GM12864 (cell line): Measurements from ENCODE around the gene ELK1.

Source experiments
- DNase-seq: peaks from one replicate; pipeline ENCODE4 v3.0.0-alpha.2; 2011; ENCODE audit warnings: low read depth
- H3K4me3 ChIP-seq: 2 replicates; pipeline ENCODE4 v1.5.1; 2011; ENCODE audit warnings: mild to moderate bottlenecking, low read depth, low read length, control low read depth
- TF ChIP-seq, protein P1 (sequence below): IDR thresholded peaks from 2 replicates; pipeline ENCODE4 v1.5.1; 2011; ENCODE audit warnings: low read depth, mild to moderate bottlenecking, moderate library complexity, low read length, control low read depth, inconsistent platforms; ENCODE audit errors: missing control alignments

ELK1 gene

DNA sequence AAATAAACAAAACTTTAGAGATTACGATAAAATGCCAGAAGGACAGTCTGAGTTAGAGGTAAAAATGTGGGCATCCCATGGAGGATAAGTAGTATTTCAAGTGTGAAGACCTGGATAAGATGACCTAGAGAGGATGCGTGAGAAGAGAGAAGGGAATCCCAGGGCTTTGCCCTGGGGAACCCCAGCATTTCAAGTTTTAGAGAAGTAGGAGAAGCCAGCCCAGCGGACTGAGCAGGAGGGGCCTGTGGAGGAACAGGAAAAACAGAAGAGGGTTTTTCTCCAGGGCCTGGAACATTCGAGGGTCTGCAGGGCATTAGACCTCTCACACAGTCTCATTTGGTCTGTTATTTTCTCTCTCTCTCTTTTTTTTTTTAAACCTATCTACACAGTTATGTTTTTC is 17.7 kb downstream of the ELK1 start:
- H3K4me3 ChIP-seq = no peak overlapping the region
- DNase-seq = no peak
- TF ChIP-seq, protein P1, sequence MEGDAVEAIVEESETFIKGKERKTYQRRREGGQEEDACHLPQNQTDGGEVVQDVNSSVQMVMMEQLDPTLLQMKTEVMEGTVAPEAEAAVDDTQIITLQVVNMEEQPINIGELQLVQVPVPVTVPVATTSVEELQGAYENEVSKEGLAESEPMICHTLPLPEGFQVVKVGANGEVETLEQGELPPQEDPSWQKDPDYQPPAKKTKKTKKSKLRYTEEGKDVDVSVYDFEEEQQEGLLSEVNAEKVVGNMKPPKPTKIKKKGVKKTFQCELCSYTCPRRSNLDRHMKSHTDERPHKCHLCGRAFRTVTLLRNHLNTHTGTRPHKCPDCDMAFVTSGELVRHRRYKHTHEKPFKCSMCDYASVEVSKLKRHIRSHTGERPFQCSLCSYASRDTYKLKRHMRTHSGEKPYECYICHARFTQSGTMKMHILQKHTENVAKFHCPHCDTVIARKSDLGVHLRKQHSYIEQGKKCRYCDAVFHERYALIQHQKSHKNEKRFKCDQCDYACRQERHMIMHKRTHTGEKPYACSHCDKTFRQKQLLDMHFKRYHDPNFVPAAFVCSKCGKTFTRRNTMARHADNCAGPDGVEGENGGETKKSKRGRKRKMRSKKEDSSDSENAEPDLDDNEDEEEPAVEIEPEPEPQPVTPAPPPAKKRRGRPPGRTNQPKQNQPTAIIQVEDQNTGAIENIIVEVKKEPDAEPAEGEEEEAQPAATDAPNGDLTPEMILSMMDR = no peak

DNA sequence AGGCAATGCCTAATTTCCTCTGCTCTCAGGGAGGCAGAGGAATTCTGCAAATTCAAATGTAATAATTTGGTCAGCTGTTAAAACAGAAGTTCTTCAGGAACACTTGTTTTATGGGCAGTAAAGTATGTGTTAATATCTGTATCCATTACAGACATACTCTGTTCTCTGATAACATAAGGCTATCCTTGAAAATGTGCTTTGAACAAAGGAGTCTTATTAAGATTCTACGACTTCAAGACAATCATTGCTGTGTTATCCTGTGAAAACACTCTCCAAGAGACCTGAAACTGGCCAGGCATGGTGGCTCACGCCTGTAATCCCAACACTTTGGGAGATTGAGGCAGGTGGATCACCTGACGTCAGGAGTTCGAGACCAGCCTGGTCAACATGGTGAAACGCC is 18.7 kb downstream of the ELK1 start:
- DNase-seq = no peak
- TF ChIP-seq, protein P1 = no peak
- H3K4me3 ChIP-seq = no peak overlapping the region

DNA sequence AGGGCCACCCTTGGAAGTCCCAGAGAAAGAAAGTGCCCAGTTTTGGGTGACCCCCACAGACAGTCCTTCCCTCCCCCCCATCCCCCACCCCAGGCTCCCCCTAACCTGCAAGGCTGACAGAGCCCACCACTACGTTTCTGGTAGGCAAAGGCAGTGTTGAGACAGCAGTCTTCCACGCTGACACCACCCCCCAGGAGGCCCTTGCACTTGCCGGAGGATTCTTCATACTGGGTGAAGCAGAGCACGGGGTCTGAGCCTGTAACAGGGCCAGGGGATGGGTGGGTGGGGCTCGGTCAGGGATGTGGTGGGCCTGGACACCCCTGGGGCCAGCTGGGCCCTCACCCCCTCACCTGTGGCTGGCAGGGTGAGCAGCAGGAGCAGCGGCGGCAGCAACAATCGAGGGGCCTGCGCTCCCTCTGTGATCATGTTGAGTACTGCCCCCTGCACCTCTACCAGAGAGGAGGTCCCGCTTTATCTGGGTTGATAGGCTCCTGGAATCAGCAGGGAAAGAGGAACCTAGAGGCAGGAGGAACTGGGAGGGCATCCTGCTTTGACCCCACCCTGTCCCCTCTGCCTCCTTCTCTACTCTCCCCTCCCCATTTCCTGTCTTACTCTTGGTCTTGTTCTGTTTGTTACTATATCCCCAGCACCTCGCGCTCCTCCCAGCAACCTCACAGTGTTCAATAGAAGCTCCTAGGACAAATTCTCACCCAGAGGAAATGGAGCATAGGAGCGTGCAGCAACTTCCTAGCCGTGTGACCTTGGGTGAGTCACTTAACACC is 20.8 kb downstream of the ELK1 start, which contains the start of gene CFP:
Gene CFP, minus strand, starts transcription at position 512 of the 782 bp plus-strand sequence. Its CDS starts 86 bp downstream, at position 426.
- H3K4me3 ChIP-seq = no peak within 1 kb of the TSS; the same call in 1 of the 2 replicates
- no peak for DNase-seq
- TF ChIP-seq, protein P1 = no peak

DNA sequence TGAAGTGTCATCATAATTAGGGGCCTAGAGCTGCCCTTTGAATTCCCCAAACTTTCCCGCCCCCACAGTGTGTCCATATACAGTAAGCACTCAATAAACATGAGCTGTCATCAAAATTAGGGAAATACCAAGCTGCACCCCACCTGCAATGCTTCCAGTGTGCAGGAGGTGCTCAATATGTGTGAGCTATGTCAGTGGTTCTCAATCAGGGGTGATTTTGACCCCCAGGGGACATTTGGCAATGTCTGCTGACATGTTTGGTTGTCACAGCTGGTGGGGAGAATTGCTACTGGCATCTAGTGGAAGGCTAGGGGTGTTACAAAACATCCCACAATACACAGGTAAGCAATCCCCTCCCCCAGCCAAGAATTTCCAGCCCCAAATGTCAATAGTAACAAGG is 21.4 kb downstream of the ELK1 start:
- TF ChIP-seq, protein P1 = peak; percentile 42
- DNase-seq = no peak
- no peak overlapping the region for H3K4me3 ChIP-seq

DNA sequence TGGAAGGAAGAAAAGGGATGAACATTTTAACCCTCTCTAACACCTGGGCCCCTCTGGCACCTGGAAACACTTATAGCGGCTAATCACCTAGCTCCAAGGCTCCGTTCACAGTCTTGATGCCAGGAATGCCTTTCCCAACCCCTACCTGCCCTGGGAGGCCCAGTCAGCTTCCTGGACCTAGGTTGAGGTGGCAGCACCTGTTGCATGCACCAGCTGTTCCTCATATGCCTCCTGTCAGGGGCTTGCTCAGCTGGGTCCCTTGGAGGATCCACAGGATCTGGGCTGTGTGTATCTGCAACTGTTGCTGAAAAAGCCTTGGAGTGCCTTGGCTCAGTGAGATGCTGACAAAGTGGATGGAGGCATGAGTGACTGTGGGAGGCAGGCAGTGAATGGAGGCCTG is 25.0 kb downstream of the ELK1 start:
- no peak for DNase-seq

DNA sequence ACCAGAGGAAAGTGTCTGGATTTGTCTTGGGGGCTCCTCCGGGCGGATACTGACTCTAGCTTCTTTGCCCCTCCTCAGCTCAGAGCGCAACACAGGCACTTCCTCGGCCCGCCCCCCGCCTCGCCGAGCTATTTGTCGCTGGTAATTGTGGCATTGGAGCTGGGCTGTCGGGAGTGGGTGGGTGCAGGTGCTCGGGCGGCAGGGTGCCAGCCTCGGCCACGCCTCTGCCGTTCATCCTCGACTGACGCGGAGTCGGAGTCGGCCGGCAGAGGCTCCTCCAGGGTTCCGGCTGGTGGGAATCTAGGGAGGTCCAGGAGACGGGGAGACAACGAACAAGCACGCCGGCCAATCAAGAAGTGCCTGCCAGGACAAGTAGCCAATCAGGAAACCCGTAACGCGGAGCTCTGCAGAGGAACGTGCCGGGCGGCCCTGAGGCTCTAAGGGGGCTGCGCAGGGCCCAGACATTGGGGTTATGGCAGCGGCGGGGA is 26.8 kb downstream of the ELK1 start:
- H3K4me3 ChIP-seq = no peak overlapping the region
- TF ChIP-seq, protein P1 = no peak
- no peak for DNase-seq

More for the DNA sequence above, 25.0 kb downstream of the ELK1 start:
- H3K4me3 ChIP-seq = no peak overlapping the region
- TF ChIP-seq, protein P1 = no peak
